H9 (cell line): ENCODE data around the gene MED29. TPM values are rescaled to one million over a fixed set of nuclear protein-coding genes. Genes with fewer than 3 reads are reported as not detected.

Source experiments
- DNase-seq: peaks from one replicate; pipeline ENCODE4 v3.0.0-alpha.2; 2017
- H2AFZ ChIP-seq: one replicate; pipeline ENCODE4 v1.6.1; 2013; ENCODE audit warnings: mild to moderate bottlenecking, low read length, control low read depth, moderate library complexity
- H2AK5ac ChIP-seq: 2 replicates; pipeline ENCODE4 v1.6.1; 2013; ENCODE audit warnings: low read length, control low read depth, mixed read lengths; ENCODE audit not compliant: insufficient read length
- H2BK120ac ChIP-seq: one replicate; pipeline ENCODE4 v1.6.1; 2013; ENCODE audit warnings: low read depth, mild to moderate bottlenecking, low read length, control low read depth, inconsistent platforms; ENCODE audit not compliant: poor library complexity, severe bottlenecking
- H2BK12ac ChIP-seq: 2 replicates; pipeline ENCODE4 v1.6.1; 2013; ENCODE audit warnings: low read length, control low read depth, mixed read lengths, low read depth; ENCODE audit not compliant: insufficient read length
- H2BK15ac ChIP-seq: 2 replicates; pipeline ENCODE4 v1.6.1; 2013; ENCODE audit warnings: low read depth, low read length, control low read depth
- H2BK20ac ChIP-seq: one replicate; pipeline ENCODE4 v1.6.1; 2013; ENCODE audit warnings: low read depth, mild to moderate bottlenecking, low read length, control low read depth, inconsistent platforms; ENCODE audit not compliant: poor library complexity, severe bottlenecking
- H2BK5ac ChIP-seq: 2 replicates; pipeline ENCODE4 v1.6.1; 2013; ENCODE audit warnings: low read length, control low read depth, mixed read lengths; ENCODE audit not compliant: insufficient read length
- H3K14ac ChIP-seq: 2 replicates; pipeline ENCODE4 v1.6.1; 2013; ENCODE audit warnings: low read length, control low read depth; ENCODE audit not compliant: insufficient read depth
- H3K18ac ChIP-seq: 2 replicates; pipeline ENCODE4 v1.6.1; 2013; ENCODE audit warnings: low read depth, mild to moderate bottlenecking, mixed read lengths, low read length, control low read depth; ENCODE audit not compliant: insufficient read length
- H3K23ac ChIP-seq: 2 replicates; pipeline ENCODE4 v1.6.1; 2013; ENCODE audit warnings: low read length, control low read depth, mixed read lengths, low read depth; ENCODE audit not compliant: insufficient read length
- H3K23me2 ChIP-seq: 2 replicates; pipeline ENCODE4 v1.6.1; 2013; ENCODE audit warnings: low read depth, mild to moderate bottlenecking, mixed read lengths, low read length, control low read depth; ENCODE audit not compliant: insufficient read length, poor library complexity, severe bottlenecking
- H3K27ac ChIP-seq: 2 replicates; pipeline ENCODE4 v1.5.1; 2013; ENCODE audit warnings: low read length, control low read depth, mixed read lengths, low read depth; ENCODE audit not compliant: insufficient read length
- H3K27me3 ChIP-seq: 2 replicates; pipeline ENCODE4 v1.6.1; 2013; ENCODE audit warnings: low read length, control low read depth, inconsistent platforms; ENCODE audit not compliant: insufficient read depth
- H3K4ac ChIP-seq: 2 replicates; pipeline ENCODE4 v1.6.1; 2013; ENCODE audit warnings: low read depth, mild to moderate bottlenecking, control low read depth, inconsistent platforms, low read length, moderate library complexity
- H3K4me1 ChIP-seq: 2 replicates; pipeline ENCODE4 v1.6.1; 2013; ENCODE audit warnings: low read length, control low read depth, inconsistent platforms; ENCODE audit not compliant: insufficient read depth
- H3K4me2 ChIP-seq: 2 replicates; pipeline ENCODE4 v1.6.1; 2013; ENCODE audit warnings: low read length, control low read depth, mixed read lengths; ENCODE audit not compliant: insufficient read length, insufficient read depth
- H3K56ac ChIP-seq: 2 replicates; pipeline ENCODE4 v1.6.1; 2013; ENCODE audit warnings: low read depth, mild to moderate bottlenecking, mixed read lengths, low read length, control low read depth; ENCODE audit not compliant: insufficient read length
- H3K79me1 ChIP-seq: 2 replicates; pipeline ENCODE4 v1.6.1; 2013; ENCODE audit warnings: low read depth, mild to moderate bottlenecking, moderate library complexity, low read length, control low read depth, inconsistent platforms; ENCODE audit not compliant: insufficient read depth, poor library complexity, severe bottlenecking
- H3K79me2 ChIP-seq: 2 replicates; pipeline ENCODE4 v1.6.1; 2013; ENCODE audit warnings: low read length, control low read depth, inconsistent platforms; ENCODE audit not compliant: insufficient read depth
- H3K9ac ChIP-seq: 2 replicates; pipeline ENCODE4 v1.6.1; 2013; ENCODE audit warnings: low read length, control low read depth, mixed read lengths; ENCODE audit not compliant: insufficient read length; ENCODE audit errors: extremely low read depth
- H3K9me3 ChIP-seq: one replicate; pipeline ENCODE4 v1.6.1; 2013; ENCODE audit warnings: low read depth, low read length, inconsistent platforms; ENCODE audit not compliant: control insufficient read depth
- H3T11ph ChIP-seq: one replicate; pipeline ENCODE4 v1.6.1; 2013; ENCODE audit warnings: mild to moderate bottlenecking, low read length, control low read depth, inconsistent platforms
- H4K20me1 ChIP-seq: one replicate; pipeline ENCODE4 v1.6.1; 2013; ENCODE audit not compliant: control insufficient read depth, insufficient read length, insufficient read depth
- H4K5ac ChIP-seq: 2 replicates; pipeline ENCODE4 v1.6.1; 2013; ENCODE audit warnings: low read depth, mild to moderate bottlenecking, mixed read lengths, low read length, control low read depth; ENCODE audit not compliant: insufficient read length
- H4K8ac ChIP-seq: replicated peaks from 2 replicates; pipeline ENCODE4 v1.6.1; 2013; ENCODE audit warnings: low read length, control low read depth, mixed read lengths, low read depth; ENCODE audit not compliant: insufficient read length
- H4K91ac ChIP-seq: 2 replicates; pipeline ENCODE4 v1.6.1; 2013; ENCODE audit warnings: low read depth, mild to moderate bottlenecking, moderate library complexity, mixed read lengths, low read length, control low read depth; ENCODE audit not compliant: insufficient read length
- H3K27ac Mint-ChIP-seq, 3 experiments: 2 replicates in 2 of 3; 3 replicates in 1 of 3; pipeline ENCODE4 v1.8.0; 2020 to 2021; ENCODE audit warnings: mixed read lengths in 3 of 3, mild to moderate bottlenecking in 1 of 3, moderate library complexity in 1 of 3
- H3K27me3 Mint-ChIP-seq: 2 replicates; pipeline ENCODE4 v1.8.0; 2021; ENCODE audit warnings: low read depth, mild to moderate bottlenecking, moderate library complexity, mixed read lengths
- H3K36me3 Mint-ChIP-seq, 3 experiments: 2 replicates in 2 of 3; 3 replicates in 1 of 3; pipeline ENCODE4 v1.8.0; 2020 to 2021; ENCODE audit warnings: low read depth in 3 of 3, mixed read lengths in 3 of 3; ENCODE audit not compliant: insufficient read depth in 1 of 3
- H3K4me1 Mint-ChIP-seq, 2 experiments: 2 replicates each; pipeline ENCODE4 v1.8.0; 2020; ENCODE audit warnings: mixed read lengths in 2 of 2
- H3K4me3 Mint-ChIP-seq, 2 experiments: 2 replicates in 1 of 2; 3 replicates in 1 of 2; pipeline ENCODE4 v1.8.0; 2020 to 2021; ENCODE audit warnings: mild to moderate bottlenecking in 2 of 2, mixed read lengths in 2 of 2, moderate library complexity in 1 of 2
- H3K9me3 Mint-ChIP-seq, 2 experiments: 2 replicates in 1 of 2; 3 replicates in 1 of 2; pipeline ENCODE4 v1.8.0; 2020; ENCODE audit warnings: mild to moderate bottlenecking in 2 of 2, mixed read lengths in 2 of 2, moderate library complexity in 1 of 2
- CTCF ChIP-seq: fragments of 200-600 bp; sonication (generic); conservative IDR thresholded peaks from 3 replicates; pipeline ENCODE4 v1.8.0; 2021; ENCODE audit warnings: antibody characterized with exemption, mild to moderate bottlenecking
- WGBS: extraction: QIAGEN DNeasy Blood & Tissue Kit; methylation state at CpG from one replicate; pipeline ENCODE4 v1.1.7; 2013; ENCODE audit warnings: missing lambda C conversion rate, low lambda C conversion rate, mixed read lengths; ENCODE audit not compliant: insufficient read length; ENCODE audit errors: extremely low coverage; 5-methylcytosine and 5-hydroxymethylcytosine counted together
- total RNA-seq: library from RNA; stranded (reverse); gene quantifications from 2 replicates; pipeline ENCODE4 v1.2.1, GENCODE V29; 2021

Gene MED29
- total RNA-seq, 1 experiment from 2014 or later = 48.3 TPM

- H3K27me3 Mint-ChIP-seq = no peaks in the 10 kb centered on the region
- Histone ChIP-seq H2AFZ (no peak overlapping the region), H4K20me1 (no peaks in the 10 kb centered on the region), H2AK5ac (no peak overlapping the region), H3K4ac (no peak overlapping the region), H3K4me2 (no peak overlapping the region), H3K14ac (no peak overlapping the region), H3K27ac (no peak overlapping the region), H4K8ac (no peak overlapping the region), H4K91ac (no peak overlapping the region), H2BK20ac (no peak overlapping the region), H4K5ac (no peak overlapping the region), H2BK15ac (no peak overlapping the region), H3K79me1 (peaks cover 6% of the 10 kb centered on the region), H3K23me2 (peaks cover 7% of the 10 kb centered on the region), H3K4me1 (no peaks in the 10 kb centered on the region), H2BK5ac (no peak overlapping the region), H2BK120ac (no peak overlapping the region), H3K9ac (no peak overlapping the region), H3K9me3 (no peaks in the 10 kb centered on the region), H3K18ac (no peak overlapping the region), H3K56ac (no peak overlapping the region), H3K79me2 (peaks cover 6% of the 10 kb centered on the region; the same call in 1 of the 2 replicates), H3K27me3 (no peaks in the 10 kb centered on the region), H2BK12ac (no peak overlapping the region), H3K23ac (no peak overlapping the region), H3T11ph (no peak overlapping the region)
- no peak overlapping the region for H3K4me3 Mint-ChIP-seq
- no CpG with 5 or more reads among the region's 30 CpGs for WGBS
- H3K9me3 Mint-ChIP-seq = no peaks in the 10 kb centered on the region
- TF ChIP-seq CTCF = no peak
- DNase-seq = no peak
- peaks cover 22 to 79% (median 58%) of the 10 kb centered on the region in 3 experiments; a peak in 6 of 7 replicates for H3K36me3 Mint-ChIP-seq
- H3K27ac Mint-ChIP-seq = peak overlapping the region in 1 of 3 experiments; percentile 41; a peak in 1 of 7 replicates
- H3K4me1 Mint-ChIP-seq = peaks cover 13 to 21% of the 10 kb centered on the region in 2 experiments
Measured at GRCh38 chr19:39417463-39418181, 26.4 kb downstream of the MED29 start.
